ENCODE measurements around the gene SV2C.

- peak in 4 of 6 experiments; percentile 63 to 75 (median 70) for TF ChIP-seq CTCF (IDR thresholded peaks at IDR 0.05)
- no peak for TF ChIP-seq POLR2A (IDR thresholded peaks at IDR 0.05)
Observed at GRCh38 chr5:76175051-76175666, 92.0 kb downstream of the SV2C start.
